IPS-15b (cell line): ENCODE results near the gene GINM1.

Experiments used
- H3K27me3 ChIP-seq: one replicate; pipeline ENCODE4 v1.6.1; 2013; ENCODE audit warnings: low read length; ENCODE audit not compliant: control insufficient read depth, insufficient read depth
- H3K36me3 ChIP-seq: one replicate; pipeline ENCODE4 v1.6.1; 2013; ENCODE audit warnings: low read length; ENCODE audit not compliant: control insufficient read depth, insufficient read depth
- H3K4me1 ChIP-seq: one replicate; pipeline ENCODE4 v1.6.1; 2013; ENCODE audit warnings: mild to moderate bottlenecking, low read length; ENCODE audit not compliant: control insufficient read depth, insufficient read depth
- H3K4me3 ChIP-seq: one replicate; pipeline ENCODE4 v1.5.1; 2013; ENCODE audit warnings: low read depth, low read length
- H3K9ac ChIP-seq: one replicate; pipeline ENCODE4 v1.6.1; 2013; ENCODE audit warnings: low read depth, mild to moderate bottlenecking, low read length
- H3K9me3 ChIP-seq: one replicate; pipeline ENCODE4 v1.6.1; 2013; ENCODE audit warnings: mild to moderate bottlenecking, low read length; ENCODE audit not compliant: control insufficient read depth, insufficient read depth

Gene GINM1

DNA sequence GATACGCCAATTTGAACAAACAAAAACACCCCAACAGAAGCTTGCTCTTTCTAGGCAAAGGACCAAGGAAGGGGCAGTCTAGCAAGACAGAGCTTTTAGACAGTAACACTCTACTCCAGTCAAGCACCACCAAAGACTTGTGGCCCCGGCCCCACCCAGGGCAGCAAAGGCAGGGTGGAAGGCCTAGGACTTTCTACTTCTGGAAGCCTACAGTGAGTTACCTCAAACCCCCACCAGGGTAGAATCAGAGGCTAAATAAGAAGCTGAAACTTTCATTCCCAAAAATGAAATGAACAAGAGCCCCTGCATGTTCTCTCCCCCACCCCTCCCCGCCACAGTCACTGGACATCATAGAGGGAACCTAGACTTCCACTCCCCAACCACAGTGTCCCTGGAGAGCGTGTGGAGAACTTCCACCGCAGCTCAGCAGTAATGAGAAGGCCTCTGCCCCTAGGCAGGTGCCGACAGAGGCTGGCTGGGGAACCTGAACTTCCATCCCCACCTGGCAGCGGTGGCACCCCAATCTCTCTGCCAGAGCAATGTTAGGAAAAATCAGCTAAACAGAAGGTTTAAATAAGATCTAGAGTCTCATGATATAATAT, 42.3 kb downstream of the GINM1 start:
- no peaks in the 10 kb centered on the region for H3K27me3 ChIP-seq
- no peaks in the 10 kb centered on the region for H3K9me3 ChIP-seq
- no peaks in the 10 kb centered on the region for H3K36me3 ChIP-seq
- H3K4me3 ChIP-seq, result no peak overlapping the region
- H3K4me1 ChIP-seq, result no peaks in the 10 kb centered on the region
- H3K9ac ChIP-seq, result no peak overlapping the region

DNA sequence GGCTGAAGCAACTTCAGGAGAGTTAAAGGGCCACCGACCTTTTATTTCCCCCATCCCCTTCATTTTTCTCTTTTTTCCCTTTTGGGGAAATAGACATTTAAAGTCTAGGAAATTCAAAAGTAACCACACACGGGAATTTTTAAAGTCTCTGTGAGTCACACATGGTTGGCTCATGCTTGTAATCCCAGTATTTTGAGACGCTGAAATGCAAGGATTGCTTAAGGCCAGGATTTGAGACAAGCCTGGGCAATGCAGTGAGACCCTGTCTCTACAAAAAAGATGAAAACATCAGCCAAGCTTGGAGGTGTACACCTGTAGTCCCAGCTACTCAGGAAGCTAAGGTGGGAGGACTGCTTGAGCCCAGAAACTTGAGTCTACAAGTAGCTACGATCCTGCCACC, 48.2 kb downstream of the GINM1 start:
- Histone ChIP-seq H3K4me3 (no peak overlapping the region), H3K36me3 (no peaks in the 10 kb centered on the region), H3K9me3 (no peaks in the 10 kb centered on the region)

DNA sequence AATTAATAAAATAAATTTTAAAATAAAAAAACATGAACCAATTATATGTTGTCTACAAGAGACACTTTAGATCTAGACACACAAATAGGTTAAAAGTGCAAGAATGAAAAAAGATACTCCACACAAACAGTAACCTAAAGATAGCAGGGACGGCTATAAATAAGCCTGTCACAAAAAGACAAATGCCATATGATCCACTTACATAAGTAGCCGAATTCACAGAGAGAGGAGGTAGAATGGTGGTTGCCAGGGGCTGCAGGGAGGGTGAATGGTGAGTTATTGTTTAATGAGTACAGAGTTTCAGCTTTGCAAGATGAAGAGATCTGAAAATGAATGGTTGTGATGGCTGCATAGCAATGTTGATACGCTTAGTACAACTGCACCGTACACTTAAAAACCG, 49.6 kb downstream of the GINM1 start:
- no peaks in the 10 kb centered on the region for H3K36me3 ChIP-seq
- H3K9ac ChIP-seq, result no peak overlapping the region
- no peaks in the 10 kb centered on the region for H3K4me1 ChIP-seq
- H3K4me3 ChIP-seq, result no peak overlapping the region
- no peaks in the 10 kb centered on the region for H3K27me3 ChIP-seq
- no peaks in the 10 kb centered on the region for H3K9me3 ChIP-seq

More for the DNA sequence above, 48.2 kb downstream of the GINM1 start:
- H3K4me1 ChIP-seq, result no peaks in the 10 kb centered on the region
- no peaks in the 10 kb centered on the region for H3K27me3 ChIP-seq
- H3K9ac ChIP-seq, result no peak overlapping the region

DNA sequence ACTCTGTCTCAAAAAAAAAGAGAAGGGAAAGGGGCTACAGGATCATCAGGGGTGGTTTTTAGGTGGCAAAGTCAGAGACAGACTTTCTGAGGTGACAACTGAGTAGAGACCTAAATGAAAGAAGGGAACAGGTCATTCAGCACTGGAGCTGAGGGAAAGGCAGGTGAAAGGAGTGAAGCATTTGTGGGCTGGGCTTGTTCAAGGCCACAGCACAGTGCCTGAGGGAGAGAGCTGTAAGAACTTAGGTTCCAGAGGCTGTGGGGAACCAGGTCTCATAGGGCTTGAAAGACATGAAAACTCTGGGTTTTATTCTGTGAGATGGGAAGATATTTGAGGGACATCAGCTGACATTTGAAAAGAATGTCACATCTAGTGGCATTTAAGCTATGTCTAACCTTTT, 61.5 kb downstream of the GINM1 start:
- no peaks in the 10 kb centered on the region for H3K36me3 ChIP-seq

DNA sequence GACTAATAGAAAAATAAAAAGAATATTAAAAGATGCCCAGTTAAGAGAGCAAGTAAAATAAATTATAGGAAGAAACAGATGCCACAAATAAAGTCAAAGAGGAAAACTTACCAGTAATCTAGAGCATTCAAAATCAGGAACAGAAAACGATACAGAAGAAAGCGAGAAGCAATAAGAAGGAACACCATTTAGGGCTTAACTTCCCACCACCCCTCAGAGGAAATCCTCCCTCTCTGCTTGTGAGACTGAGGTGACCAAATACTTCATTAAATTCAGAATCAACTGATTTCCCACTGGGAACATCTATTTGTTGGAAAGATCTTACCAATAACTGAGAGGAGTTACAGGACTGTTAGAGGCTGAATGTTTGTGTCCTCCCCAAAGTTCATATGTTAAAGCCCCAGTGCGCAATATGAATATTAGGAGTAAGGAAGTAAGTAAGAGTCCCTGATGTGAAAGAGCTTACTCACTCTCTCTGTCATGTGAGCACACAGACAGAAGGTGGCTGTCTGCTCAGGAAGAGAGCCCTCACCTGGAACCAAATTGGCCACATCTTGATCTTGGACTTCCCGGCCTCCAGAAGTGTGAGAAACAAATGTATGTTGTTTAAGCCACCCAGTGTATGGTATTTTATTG, 62.8 kb downstream of the GINM1 start:
- Histone ChIP-seq H3K9ac (no peak overlapping the region), H3K36me3 (no peaks in the 10 kb centered on the region), H3K4me3 (no peak overlapping the region), H3K4me1 (no peaks in the 10 kb centered on the region), H3K9me3 (no peaks in the 10 kb centered on the region), H3K27me3 (no peaks in the 10 kb centered on the region)

More for the DNA sequence above, 61.5 kb downstream of the GINM1 start:
- H3K4me3 ChIP-seq, result no peak overlapping the region
- no peak overlapping the region for H3K9ac ChIP-seq
- H3K27me3 ChIP-seq, result no peaks in the 10 kb centered on the region
- no peaks in the 10 kb centered on the region for H3K4me1 ChIP-seq
- no peaks in the 10 kb centered on the region for H3K9me3 ChIP-seq

DNA sequence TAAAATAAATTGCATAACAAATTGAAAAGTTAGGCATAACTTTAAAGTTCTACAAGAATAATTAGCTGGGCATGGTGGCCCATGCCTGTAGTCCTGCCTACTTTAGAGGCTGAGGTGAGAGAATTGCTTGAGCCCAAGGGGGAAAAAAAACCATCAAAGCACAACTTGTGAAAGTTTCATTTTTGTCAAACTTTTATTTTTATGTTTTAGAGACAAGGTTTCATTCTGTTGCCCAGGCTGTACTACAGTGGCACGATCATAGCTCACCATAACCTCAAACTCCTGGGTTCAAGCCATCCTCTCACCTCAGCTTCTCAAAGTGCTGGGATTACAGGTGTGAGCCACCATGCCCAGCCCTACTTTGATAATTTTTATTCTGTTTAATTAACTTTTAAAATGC, 68.1 kb downstream of the GINM1 start:
- Histone ChIP-seq H3K36me3 (no peaks in the 10 kb centered on the region), H3K9me3 (no peaks in the 10 kb centered on the region), H3K4me1 (no peaks in the 10 kb centered on the region), H3K9ac (no peak overlapping the region), H3K4me3 (no peak overlapping the region), H3K27me3 (no peaks in the 10 kb centered on the region)

DNA sequence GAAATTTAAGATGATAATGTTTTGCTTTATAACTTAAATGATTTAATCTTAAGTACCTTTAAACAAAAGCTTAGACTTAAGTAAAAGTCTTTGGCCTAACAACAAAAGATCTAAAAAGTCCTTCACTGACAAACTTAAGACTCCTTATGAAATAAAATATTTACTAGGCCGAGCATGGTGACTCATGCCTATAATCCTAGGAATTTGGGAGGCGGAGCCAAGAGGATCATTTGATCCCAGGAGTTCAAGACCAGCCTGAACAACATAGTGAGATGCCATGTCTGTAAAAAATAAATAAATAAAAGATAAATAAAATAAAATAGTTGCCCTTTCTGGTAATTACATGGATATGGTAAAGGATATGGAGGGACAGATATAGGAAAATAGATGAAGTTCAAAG, 69.9 kb downstream of the GINM1 start:
- Histone ChIP-seq H3K9ac (no peak overlapping the region), H3K4me3 (no peak overlapping the region), H3K36me3 (no peaks in the 10 kb centered on the region), H3K4me1 (no peaks in the 10 kb centered on the region), H3K27me3 (no peaks in the 10 kb centered on the region), H3K9me3 (no peaks in the 10 kb centered on the region)
